ENCODE data around the gene IGFBPL1.
"Not testable (repeated sequence)": the region's sequence is repeated elsewhere in the genome, so short reads cannot be mapped to it uniquely, and the experiment has no call there.

The IGFBPL1 gene

GRCh38 chr9:38431116-38431515 lies 6.9 kb upstream of the IGFBPL1 start:
- DNase-seq (ENCODE audit: low read depth) = no peak

GRCh38 chr9:38428062-38428461 lies 3.8 kb upstream of the IGFBPL1 start:
- DNase-seq (ENCODE audit: low read depth) = no peak

- no peak for DNase-seq (ENCODE audit: low read depth)
These were observed 664 bp upstream of the IGFBPL1 start for GRCh38 chr9:38424918-38425317.

GRCh38 chr9:38423273-38423972 lies 831 bp downstream of the IGFBPL1 start:
- no peak for DNase-seq (ENCODE audit: low read depth)

- no peak for DNase-seq (ENCODE audit: low read depth)
These were observed 1.5 kb downstream of the IGFBPL1 start for GRCh38 chr9:38422555-38423260.

GRCh38 chr9:38421498-38422211 lies 2.6 kb downstream of the IGFBPL1 start:
- DNase-seq (ENCODE audit: low read depth) = no peak

- DNase-seq (ENCODE audit: low read depth) = no peak
These were observed 5.1 kb downstream of the IGFBPL1 start for GRCh38 chr9:38419181-38419580.

- DNase-seq (ENCODE audit: low read depth) = no peak
These were observed 5.9 kb downstream of the IGFBPL1 start for GRCh38 chr9:38418366-38418765.

GRCh38 chr9:38417003-38417945 lies 7.0 kb downstream of the IGFBPL1 start:
- no peak for DNase-seq (ENCODE audit: low read depth)

GRCh38 chr9:38416461-38416860 lies 7.8 kb downstream of the IGFBPL1 start:
- no peak for DNase-seq (ENCODE audit: low read depth)

GRCh38 chr9:38415856-38416255 lies 8.4 kb downstream of the IGFBPL1 start:
- DNase-seq (ENCODE audit: low read depth) = no peak

- DNase-seq (ENCODE audit: low read depth) = no peak
These were observed 10.1 kb downstream of the IGFBPL1 start for GRCh38 chr9:38414040-38414723.

- no peak for DNase-seq (ENCODE audit: low read depth)
These were observed 11.0 kb downstream of the IGFBPL1 start for GRCh38 chr9:38413283-38413682.

GRCh38 chr9:38412751-38413150 lies 11.5 kb downstream of the IGFBPL1 start:
- no peak for DNase-seq (ENCODE audit: low read depth)

GRCh38 chr9:38408719-38409118 lies 15.5 kb downstream of the IGFBPL1 start:
- DNase-seq (ENCODE audit: low read depth) = no peak

GRCh38 chr9:38406476-38407186 lies 17.6 kb downstream of the IGFBPL1 start:
- DNase-seq (ENCODE audit: low read depth) = no peak

- DNase-seq (ENCODE audit: low read depth) = no peak
These were observed 18.5 kb downstream of the IGFBPL1 start for GRCh38 chr9:38405785-38406184.

GRCh38 chr9:38404314-38404713 lies 19.9 kb downstream of the IGFBPL1 start:
- DNase-seq (ENCODE audit: low read depth) = no peak

- no peak for DNase-seq (ENCODE audit: low read depth)
These were observed 22.3 kb downstream of the IGFBPL1 start for GRCh38 chr9:38401994-38402393.

GRCh38 chr9:38399191-38399590 lies 25.1 kb downstream of the IGFBPL1 start:
- DNase-seq (ENCODE audit: low read depth) = not testable (repeated sequence)

GRCh38 chr9:38396371-38396671 lies 27.9 kb downstream of the IGFBPL1 start:
- no peak for DNase-seq (ENCODE audit: low read depth)

Measured in stimulated activated CD8-positive, alpha-beta memory T cell treated with anti-CD3 and anti-CD28 coated beads, Interleukin-12 subunit alpha, Interleukin-12 subunit beta, amount 100 ng/mL, for 1 hour (primary cell).